H1 (cell line): ENCODE data around the gene ARSK. TPM values are rescaled to one million over a fixed set of nuclear protein-coding genes. Genes with fewer than 3 reads are reported as not detected.

Source experiments
- ASH2L ChIP-seq: fragments of 200-600, 300-600 bp; sonication (generic); IDR thresholded peaks from one replicate; pipeline ENCODE4 v1.7.1; 2017; ENCODE audit warnings: low read length
- NRF1 ChIP-seq: IDR thresholded peaks from 2 replicates; pipeline ENCODE4 v1.6.1; 2011; ENCODE audit warnings: mild to moderate bottlenecking, low read depth, low read length, improper control_type of control experiment
- RXRA ChIP-seq: IDR thresholded peaks from 2 replicates; pipeline ENCODE4 v1.6.1; 2011; ENCODE audit warnings: low read depth, mild to moderate bottlenecking, low read length, moderate library complexity; ENCODE audit not compliant: insufficient read depth
- SRF ChIP-seq: IDR thresholded peaks from 2 replicates; pipeline ENCODE4 v1.6.1; 2011; ENCODE audit warnings: mild to moderate bottlenecking, low read depth, low read length, moderate library complexity
- TCF12 ChIP-seq: IDR thresholded peaks from 2 replicates; pipeline ENCODE4 v1.6.1; 2011; ENCODE audit warnings: low read depth, mild to moderate bottlenecking, low read length
- polyA plus RNA-seq, 7 experiments: library from polyadenylated mRNA; depleted of rRNA in 3 of 7; stranded (reverse) in 5 of 7; unstranded in 2 of 7; fragments of >200 nt in 5 of 7; fragments of 200-250 nt in 2 of 7; gene quantifications; 1 replicate in 5 of 7; 2 replicates in 1 of 7; 4 replicates in 1 of 7; pipeline versions ENCODE4 v1.2.1 to v1.2.3, GENCODE V29; 2011 to 2013; ENCODE audit warnings: missing spikeins in 2 of 7, mixed read lengths in 2 of 7
- total RNA-seq: library from RNA; stranded (reverse); fragmentation: NEBNext Ultra II Directional; extraction: Animal tissue kit (Norgen Biotek cat#: 25700); gene quantifications from 2 replicates; pipeline ENCODE4 v1.2.1, GENCODE V29; 2021

The ARSK gene
- total and polyA plus RNA-seq, 2 of the 8 experiments (the other 6 are each of a cell fraction or from before 2014, with no cell fraction given): 8.4 to 14.1 TPM

DNA sequence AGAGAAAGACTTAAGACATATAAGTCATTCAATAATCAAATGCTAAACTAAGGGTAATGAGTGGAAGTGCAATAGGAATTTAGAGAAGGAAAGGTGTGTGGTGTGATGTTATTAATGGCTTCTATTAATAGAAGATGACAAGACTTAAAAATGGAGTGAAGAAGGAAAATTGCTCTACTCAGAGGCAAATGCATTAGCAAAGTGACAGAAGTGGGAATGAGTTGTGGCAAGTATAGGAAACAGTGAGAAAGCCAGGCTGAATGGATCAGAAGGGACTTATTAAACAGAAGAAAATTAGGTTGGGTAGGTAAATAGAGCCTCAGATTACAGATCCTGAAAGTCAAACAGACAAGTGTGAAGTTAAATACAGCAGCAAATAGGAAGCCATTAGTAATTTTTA lies 5.9 kb upstream of the ARSK start (continued):
- no peak for TF ChIP-seq RXRA
- no peak for TF ChIP-seq ASH2L
- TF ChIP-seq TCF12: no peak
- TF ChIP-seq NRF1: no peak
- no peak for TF ChIP-seq SRF
